Prostate gland (tissue), 2 donors: ENCODE results near the gene CRABP2.

ENCODE experiments used
- CTCF ChIP-seq, 4 experiments: fragments of 200-600 bp in 2 of 4; fragments of 450-650 bp in 2 of 4; sonication (generic) in 2 of 4; IDR thresholded peaks; 1 replicate in 3 of 4; 2 replicates in 1 of 4; pipeline ENCODE4 v1.5.1; 2016 to 2019; ENCODE audit warnings: antibody characterized with exemption in 4 of 4, mild to moderate bottlenecking in 2 of 4, moderate library complexity in 2 of 4
- POLR2A ChIP-seq: fragments of 450-650 bp; IDR thresholded peaks from one replicate; pipeline ENCODE4 v1.6.1; 2016; ENCODE audit warnings: antibody characterized with exemption, mild to moderate bottlenecking
- POLR2AphosphoS5 ChIP-seq: sonication (generic); formaldehyde crosslinking; IDR thresholded peaks from one replicate; pipeline ENCODE4 v1.6.1; 2017; ENCODE audit warnings: antibody characterized with exemption

- TF ChIP-seq CTCF (IDR thresholded peaks at IDR 0.05) = no peak
- no peak for TF ChIP-seq POLR2AphosphoS5
- no peak for TF ChIP-seq POLR2A
Observed at GRCh38 chr1:156665539-156665938, 39.8 kb downstream of the CRABP2 start.
